Renal pelvis (tissue), 4 donors: ENCODE measurements around the gene C11orf52. TPM values are rescaled to one million over a fixed set of nuclear protein-coding genes. Genes with fewer than 3 reads are reported as not detected.
"Not testable (repeated sequence)": the region's sequence is repeated elsewhere in the genome, so short reads cannot be mapped to it uniquely, and the experiment has no call there.

ENCODE experiments used
- DNase-seq: peaks from one replicate; pipeline ENCODE4 v3.0.0-alpha.2; 2013
- polyA plus RNA-seq, 3 donors: library from polyadenylated mRNA; unstranded; fragments of 120-200 nt; gene quantifications; one replicate each; pipeline ENCODE4 v1.2.1, GENCODE V29; 2013; ENCODE audit not compliant: insufficient read length in 3 of 3

C11orf52 gene
- polyA plus RNA-seq, 3 donors = 10.9 to 11.4 (median 10.9) TPM

GRCh38 chr11:111910676-111911562 is 7.8 kb upstream of the C11orf52 start:
- DNase-seq = no peak

- peak; percentile 65 for DNase-seq
These were observed 6.9 kb upstream of the C11orf52 start, which contains the start of gene CRYAB for GRCh38 chr11:111911563-111912401. Gene CRYAB, minus strand, starts transcription at chr11:111911770. Its CDS starts 46 bp downstream, at chr11:111911724.

GRCh38 chr11:111912535-111912934 is 6.2 kb upstream of the C11orf52 start, which contains the start of gene HSPB2:
Gene HSPB2, plus strand, starts transcription at chr11:111912734. Its CDS starts 96 bp downstream, at chr11:111912830.
- no peak for DNase-seq

- no peak for DNase-seq
These were observed 5.5 kb upstream of the C11orf52 start for GRCh38 chr11:111913031-111913861.

- DNase-seq = peak; percentile 68
These were observed 4.7 kb upstream of the C11orf52 start for GRCh38 chr11:111913997-111914396.

GRCh38 chr11:111916768-111917167 is 1.9 kb upstream of the C11orf52 start:
- no peak for DNase-seq

- no peak for DNase-seq
These were observed 1.4 kb upstream of the C11orf52 start for GRCh38 chr11:111917312-111917711.

GRCh38 chr11:111917788-111918187 is 925 bp upstream of the C11orf52 start:
- no peak for DNase-seq

- no peak for DNase-seq
These were observed 2.2 kb downstream of the C11orf52 start for GRCh38 chr11:111920908-111921307.

GRCh38 chr11:111921541-111922230 is 3.0 kb downstream of the C11orf52 start:
- no peak for DNase-seq

- DNase-seq = no peak
These were observed 4.1 kb downstream of the C11orf52 start for GRCh38 chr11:111922803-111923202.

- no peak for DNase-seq
These were observed 4.7 kb downstream of the C11orf52 start for GRCh38 chr11:111923351-111923788.

GRCh38 chr11:111923951-111924350 is 5.2 kb downstream of the C11orf52 start:
- no peak for DNase-seq

GRCh38 chr11:111925953-111926352 is 7.2 kb downstream of the C11orf52 start:
- no peak for DNase-seq

- peak; percentile 97 for DNase-seq
These were observed 8.0 kb downstream of the C11orf52 start for GRCh38 chr11:111926505-111927391.

GRCh38 chr11:111930472-111930871 is 11.8 kb downstream of the C11orf52 start:
- DNase-seq = no peak

GRCh38 chr11:111932611-111932950 is 13.9 kb downstream of the C11orf52 start:
- DNase-seq = no peak

GRCh38 chr11:111933176-111933575 is 14.5 kb downstream of the C11orf52 start:
- DNase-seq = not testable (repeated sequence)

- no peak for DNase-seq
These were observed 15.2 kb downstream of the C11orf52 start for GRCh38 chr11:111933872-111934271.

GRCh38 chr11:111934306-111934705 is 15.6 kb downstream of the C11orf52 start:
- no peak for DNase-seq
